HG02798 (cell line): Measurements from ENCODE around the gene TSC22D3.
A peak's percentile ranks its signal among the peaks of the same experiment; 100 is the strongest.

ENCODE experiments used
- ATAC-seq: cut with Tn5 transposase; IDR thresholded peaks from one replicate; pipeline ENCODE4 v1.9.1; 2021; ENCODE audit warnings: mild to moderate bottlenecking; ENCODE audit not compliant: unreplicated experiment, poor library complexity

TSC22D3 gene

GRCh38 chrX:107713543-107714205 is 61.9 kb downstream of the TSC22D3 start:
- no peak for ATAC-seq

GRCh38 chrX:107713203-107713542 is 62.4 kb downstream of the TSC22D3 start:
- no peak for ATAC-seq

- ATAC-seq, result no peak
These were observed 63.1 kb downstream of the TSC22D3 start for GRCh38 chrX:107712231-107713202.

GRCh38 chrX:107711521-107712181 is 63.9 kb downstream of the TSC22D3 start:
- ATAC-seq, result no peak

GRCh38 chrX:107710617-107711391 is 64.8 kb downstream of the TSC22D3 start:
- ATAC-seq, result peak; percentile 92

GRCh38 chrX:107709266-107709806 is 66.3 kb downstream of the TSC22D3 start:
- ATAC-seq, result peak; percentile 41

- ATAC-seq, result no peak
These were observed 66.8 kb downstream of the TSC22D3 start for GRCh38 chrX:107708762-107709161.

GRCh38 chrX:107707866-107708265 is 67.7 kb downstream of the TSC22D3 start:
- ATAC-seq, result no peak

GRCh38 chrX:107706309-107706708 is 69.3 kb downstream of the TSC22D3 start:
- ATAC-seq, result no peak

- ATAC-seq, result no peak
These were observed 71.0 kb downstream of the TSC22D3 start for GRCh38 chrX:107704587-107704986.

- no peak for ATAC-seq
These were observed 71.4 kb downstream of the TSC22D3 start for GRCh38 chrX:107704181-107704580.

- ATAC-seq, result peak; percentile 78
These were observed 74.0 kb downstream of the TSC22D3 start for GRCh38 chrX:107701493-107702121.

- no peak for ATAC-seq
These were observed 74.8 kb downstream of the TSC22D3 start for GRCh38 chrX:107700790-107701189.

GRCh38 chrX:107700317-107700774 is 75.2 kb downstream of the TSC22D3 start:
- no peak for ATAC-seq

- ATAC-seq, result no peak
These were observed 76.0 kb downstream of the TSC22D3 start for GRCh38 chrX:107699616-107700015.

GRCh38 chrX:107691024-107691448 is 84.6 kb downstream of the TSC22D3 start:
- no peak for ATAC-seq

- ATAC-seq, result no peak
These were observed 88.1 kb downstream of the TSC22D3 start for GRCh38 chrX:107687445-107687844.

- ATAC-seq, result no peak
These were observed 88.8 kb downstream of the TSC22D3 start for GRCh38 chrX:107686792-107687191.

GRCh38 chrX:107686026-107686425 is 89.6 kb downstream of the TSC22D3 start:
- ATAC-seq, result no peak
